Type B pancreatic cell (in vitro differentiated cells): Measurements from ENCODE around the gene CACNA1B. TPM values are rescaled to one million over a fixed set of nuclear protein-coding genes. Genes with fewer than 3 reads are reported as not detected.

Experiments used
- DNase-seq: peaks from one replicate; pipeline ENCODE4 v3.0.0; 2021; ENCODE audit warnings: mixed read lengths; ENCODE audit not compliant: unreplicated experiment; ENCODE audit errors: extremely low spot score
- H3K27ac Mint-ChIP-seq: 2 replicates; pipeline ENCODE4 v1.8.0; 2021; ENCODE audit warnings: mild to moderate bottlenecking, mixed read lengths
- H3K27me3 Mint-ChIP-seq: 2 replicates; pipeline ENCODE4 v1.8.0; 2021; ENCODE audit warnings: mixed read lengths
- H3K36me3 Mint-ChIP-seq: 2 replicates; pipeline ENCODE4 v1.8.0; 2021; ENCODE audit warnings: mixed read lengths
- H3K4me1 Mint-ChIP-seq: one replicate; pipeline ENCODE4 v1.8.0; 2021; ENCODE audit warnings: mixed read lengths; ENCODE audit not compliant: unreplicated experiment
- H3K4me3 Mint-ChIP-seq: 2 replicates; pipeline ENCODE4 v1.8.0; 2021; ENCODE audit warnings: mild to moderate bottlenecking, mixed read lengths
- H3K9me3 Mint-ChIP-seq: 2 replicates; pipeline ENCODE4 v1.8.0; 2021; ENCODE audit warnings: mixed read lengths
- CTCF ChIP-seq: fragments of 200-600 bp; sonication (generic); conservative IDR thresholded peaks from 2 replicates; pipeline ENCODE4 v1.5.0; 2021; ENCODE audit warnings: antibody characterized with exemption, mild to moderate bottlenecking
- total RNA-seq: library from RNA; stranded (reverse); gene quantifications from 2 replicates; pipeline ENCODE4 v1.2.1, GENCODE V29; 2021; ENCODE audit warnings: low replicate concordance

CACNA1B gene
- total RNA-seq, 1 donor from 2014 or later: 2.4 TPM

DNA sequence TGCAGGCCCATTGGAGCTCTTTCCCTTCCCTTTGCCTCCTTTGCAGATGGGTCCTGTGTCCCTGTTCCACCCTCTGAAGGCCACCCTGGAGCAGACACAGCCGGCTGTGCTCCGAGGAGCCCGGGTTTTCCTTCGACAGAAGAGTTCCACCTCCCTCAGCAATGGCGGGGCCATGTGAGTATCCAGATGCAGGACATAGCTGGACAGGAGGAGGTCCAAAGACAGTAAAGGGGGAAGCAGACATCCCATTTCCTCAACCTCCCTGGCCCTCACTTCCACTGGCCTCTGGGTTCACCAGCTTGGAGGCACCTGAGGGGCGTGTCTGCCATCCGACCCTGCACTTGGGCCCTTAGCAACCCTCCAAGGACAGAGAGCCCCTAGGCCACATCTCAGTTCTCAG, 237.9 kb downstream of the CACNA1B start:
- Mint-ChIP-seq H3K36me3 (no peaks in the 10 kb centered on the region), H3K4me3 (no peak overlapping the region), H3K27me3 (peaks cover 3% of the 10 kb centered on the region), H3K27ac (no peak overlapping the region), H3K9me3 (no peaks in the 10 kb centered on the region), H3K4me1 (no peaks in the 10 kb centered on the region)
- peak; percentile 47 for DNase-seq
- no peak for TF ChIP-seq CTCF

DNA sequence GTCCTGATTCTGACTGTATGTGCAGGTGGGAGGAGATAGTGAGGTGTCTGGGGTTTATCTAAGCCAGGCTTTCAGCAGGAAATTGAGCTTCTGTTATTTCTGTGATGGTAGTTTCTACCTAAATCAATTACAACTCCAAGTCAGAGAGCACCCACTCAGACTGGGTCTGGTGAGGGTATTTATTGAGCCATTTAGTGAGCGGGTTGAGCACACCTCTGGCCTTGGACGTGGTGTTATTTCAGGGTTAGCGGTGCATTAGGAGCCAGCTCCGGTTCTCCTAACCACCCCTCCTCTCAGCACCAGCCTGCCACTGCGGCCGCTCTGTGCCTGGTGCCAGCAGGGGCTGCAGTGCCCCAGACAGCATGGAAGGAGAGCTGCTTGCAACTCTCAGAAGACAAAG, 238.9 kb downstream of the CACNA1B start:
- Mint-ChIP-seq H3K4me3 (no peak overlapping the region), H3K27ac (no peak overlapping the region), H3K27me3 (peaks cover 3% of the 10 kb centered on the region), H3K36me3 (no peaks in the 10 kb centered on the region), H3K4me1 (no peaks in the 10 kb centered on the region), H3K9me3 (no peaks in the 10 kb centered on the region)
- DNase-seq: no peak
- no peak for TF ChIP-seq CTCF

DNA sequence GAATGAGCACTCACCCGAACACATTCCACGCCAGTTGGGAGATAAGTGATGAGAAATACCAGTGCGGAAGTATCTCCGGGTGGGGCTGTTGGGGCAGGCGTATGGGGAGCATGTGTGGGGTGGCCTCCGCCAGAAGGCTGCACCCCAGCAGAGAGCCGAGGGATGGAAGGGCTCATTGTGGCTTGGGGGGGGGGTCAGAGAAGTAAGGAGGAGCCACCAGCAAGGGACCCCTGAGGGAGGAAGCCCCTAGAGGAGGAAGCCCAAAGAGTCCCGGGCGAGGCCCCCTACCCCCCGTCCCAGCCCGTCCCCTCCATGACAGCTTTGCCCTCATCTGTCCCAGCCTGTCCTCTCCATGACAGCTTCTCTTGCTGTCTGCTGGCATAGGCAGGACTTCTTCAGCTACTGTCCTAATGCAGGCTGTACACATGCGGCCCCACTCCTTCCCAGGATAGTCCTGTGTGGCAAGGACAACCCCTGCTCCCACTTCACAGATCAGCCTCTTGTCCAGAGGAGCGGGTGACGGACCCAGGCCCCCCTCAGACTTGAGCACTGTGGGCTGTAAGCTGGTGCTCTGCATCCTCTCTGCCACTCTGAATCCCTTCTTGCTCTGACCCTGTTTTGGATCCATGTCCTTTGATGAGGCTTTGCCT, 239.6 kb downstream of the CACNA1B start:
- H3K9me3 Mint-ChIP-seq: no peaks in the 10 kb centered on the region
- TF ChIP-seq CTCF: no peak
- no peak overlapping the region for H3K27ac Mint-ChIP-seq
- DNase-seq: no peak
- peaks cover 3% of the 10 kb centered on the region for H3K27me3 Mint-ChIP-seq
- H3K4me1 Mint-ChIP-seq: no peaks in the 10 kb centered on the region
- H3K36me3 Mint-ChIP-seq: no peaks in the 10 kb centered on the region
- no peak overlapping the region for H3K4me3 Mint-ChIP-seq

DNA sequence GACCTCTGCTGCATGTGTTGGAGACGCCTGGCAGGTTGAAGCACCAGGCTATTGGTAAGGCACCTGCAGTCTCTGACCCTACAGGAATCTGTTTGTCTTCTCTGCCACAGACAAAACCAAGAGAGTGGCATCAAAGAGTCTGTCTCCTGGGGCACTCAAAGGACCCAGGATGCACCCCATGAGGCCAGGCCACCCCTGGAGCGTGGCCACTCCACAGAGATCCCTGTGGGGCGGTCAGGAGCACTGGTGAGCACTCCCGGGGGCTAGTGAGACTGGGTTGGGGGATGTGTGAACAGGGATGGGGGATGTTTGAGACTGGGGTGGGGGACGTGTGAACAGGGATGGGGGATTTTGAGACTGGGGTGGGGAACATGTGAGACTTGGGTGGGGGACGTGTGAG, 240.3 kb downstream of the CACNA1B start:
- Mint-ChIP-seq H3K27me3 (peaks cover 3% of the 10 kb centered on the region), H3K36me3 (no peaks in the 10 kb centered on the region), H3K4me3 (no peak overlapping the region), H3K4me1 (no peaks in the 10 kb centered on the region), H3K27ac (no peak overlapping the region), H3K9me3 (no peaks in the 10 kb centered on the region)
- no peak for DNase-seq
- TF ChIP-seq CTCF: no peak

GRCh38 chr9:138118601-138119071, 241.1 kb downstream of the CACNA1B start:
- Mint-ChIP-seq H3K4me3 (no peak overlapping the region), H3K4me1 (no peaks in the 10 kb centered on the region), H3K9me3 (no peaks in the 10 kb centered on the region), H3K27ac (no peak overlapping the region), H3K36me3 (no peaks in the 10 kb centered on the region), H3K27me3 (peaks cover 3% of the 10 kb centered on the region)
- DNase-seq: no peak
- TF ChIP-seq CTCF: no peak
